ENCODE results near the gene CDK8.

CDK8 gene

DNA sequence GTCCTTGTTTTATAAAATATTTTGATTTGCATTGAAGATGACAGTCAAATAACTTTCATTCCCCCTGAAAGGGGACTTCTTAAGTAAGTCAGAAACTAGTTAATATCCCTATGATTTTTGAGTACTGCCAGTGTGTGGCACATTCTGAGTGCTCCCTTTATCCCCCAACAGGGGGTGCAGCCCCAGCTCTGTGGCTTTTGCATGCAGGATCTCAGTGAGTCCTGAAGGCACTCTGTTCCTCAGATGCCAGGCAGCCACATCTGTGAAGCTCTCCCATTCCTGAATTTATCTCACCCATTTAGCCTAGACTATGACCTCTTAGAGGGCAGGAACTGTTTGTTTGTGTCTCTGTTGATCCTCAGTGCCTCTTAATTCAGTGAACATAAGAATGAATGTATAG, 123.1 kb downstream of the CDK8 start:
- TF ChIP-seq, protein P1, sequence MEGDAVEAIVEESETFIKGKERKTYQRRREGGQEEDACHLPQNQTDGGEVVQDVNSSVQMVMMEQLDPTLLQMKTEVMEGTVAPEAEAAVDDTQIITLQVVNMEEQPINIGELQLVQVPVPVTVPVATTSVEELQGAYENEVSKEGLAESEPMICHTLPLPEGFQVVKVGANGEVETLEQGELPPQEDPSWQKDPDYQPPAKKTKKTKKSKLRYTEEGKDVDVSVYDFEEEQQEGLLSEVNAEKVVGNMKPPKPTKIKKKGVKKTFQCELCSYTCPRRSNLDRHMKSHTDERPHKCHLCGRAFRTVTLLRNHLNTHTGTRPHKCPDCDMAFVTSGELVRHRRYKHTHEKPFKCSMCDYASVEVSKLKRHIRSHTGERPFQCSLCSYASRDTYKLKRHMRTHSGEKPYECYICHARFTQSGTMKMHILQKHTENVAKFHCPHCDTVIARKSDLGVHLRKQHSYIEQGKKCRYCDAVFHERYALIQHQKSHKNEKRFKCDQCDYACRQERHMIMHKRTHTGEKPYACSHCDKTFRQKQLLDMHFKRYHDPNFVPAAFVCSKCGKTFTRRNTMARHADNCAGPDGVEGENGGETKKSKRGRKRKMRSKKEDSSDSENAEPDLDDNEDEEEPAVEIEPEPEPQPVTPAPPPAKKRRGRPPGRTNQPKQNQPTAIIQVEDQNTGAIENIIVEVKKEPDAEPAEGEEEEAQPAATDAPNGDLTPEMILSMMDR (IDR thresholded peaks at IDR 0.05; ENCODE audit: insufficient read depth, low read depth, low read length, missing control alignments), result peak; percentile 30

GRCh38 chr13:26378116-26378515, 124.2 kb downstream of the CDK8 start:
- DNase-seq (ENCODE audit: low read depth), result no peak
- no peak overlapping the region for H3K4me3 ChIP-seq (ENCODE audit: low read depth, low read length)
- TF ChIP-seq, protein P1 (IDR thresholded peaks at IDR 0.05; ENCODE audit: insufficient read depth, low read depth, low read length, missing control alignments), result no peak

More for the DNA sequence above, 123.1 kb downstream of the CDK8 start:
- peak; percentile 19 for DNase-seq (ENCODE audit: low read depth)
- no peak overlapping the region for H3K4me3 ChIP-seq (ENCODE audit: low read depth, low read length)

GRCh38 chr13:26379831-26380230, 125.9 kb downstream of the CDK8 start:
- TF ChIP-seq, protein P1 (IDR thresholded peaks at IDR 0.05; ENCODE audit: insufficient read depth, low read depth, low read length, missing control alignments), result no peak
- no peak overlapping the region for H3K4me3 ChIP-seq (ENCODE audit: low read depth, low read length)
- DNase-seq (ENCODE audit: low read depth), result no peak

- H3K4me3 ChIP-seq (ENCODE audit: low read depth, low read length), result no peak overlapping the region
- TF ChIP-seq, protein P1 (IDR thresholded peaks at IDR 0.05; ENCODE audit: insufficient read depth, low read depth, low read length, missing control alignments), result no peak
- no peak for DNase-seq (ENCODE audit: low read depth)
Observed at GRCh38 chr13:26380930-26381329, 127.0 kb downstream of the CDK8 start.

DNA sequence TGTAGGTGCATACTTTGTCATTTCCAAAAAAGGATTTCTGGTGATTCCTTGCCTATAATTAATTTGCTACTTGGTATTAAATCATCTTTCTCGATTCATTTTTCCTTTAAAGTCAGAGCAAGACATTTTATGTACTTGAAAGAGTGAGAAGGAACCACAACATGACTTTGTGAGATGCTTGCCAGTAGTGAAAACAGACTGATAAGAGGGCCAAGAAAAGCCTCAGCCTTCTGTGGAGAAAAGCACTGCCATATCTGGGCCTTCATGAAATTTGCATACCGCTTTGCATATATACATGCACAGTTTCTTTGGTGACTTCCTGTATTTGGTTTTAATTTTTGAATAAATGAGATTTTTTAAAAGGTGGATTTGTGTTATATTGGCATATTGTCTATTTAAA, 128.4 kb downstream of the CDK8 start:
- TF ChIP-seq, protein P1 (IDR thresholded peaks at IDR 0.05; ENCODE audit: insufficient read depth, low read depth, low read length, missing control alignments), result no peak
- DNase-seq (ENCODE audit: low read depth), result no peak
- H3K4me3 ChIP-seq (ENCODE audit: low read depth, low read length), result no peak overlapping the region

DNA sequence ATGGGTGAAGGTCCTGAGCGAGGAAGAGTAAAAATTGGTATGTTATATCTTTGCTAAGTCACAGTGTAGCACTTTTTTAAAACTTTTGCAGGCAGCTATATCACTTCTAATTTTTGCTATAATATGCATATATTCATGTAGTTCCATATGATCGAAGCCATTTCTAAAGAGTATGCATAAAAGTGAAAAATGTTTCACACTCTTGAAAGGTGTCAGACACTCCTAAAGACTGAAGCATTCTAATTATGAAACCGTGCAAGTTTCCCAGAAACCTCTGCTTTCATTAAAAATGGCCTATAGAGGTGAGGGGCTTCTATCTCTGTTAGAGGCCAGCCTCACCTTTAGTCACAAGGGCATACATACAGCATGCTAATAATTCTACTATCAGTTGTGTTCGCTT, 128.9 kb downstream of the CDK8 start:
- TF ChIP-seq, protein P1 (IDR thresholded peaks at IDR 0.05; ENCODE audit: insufficient read depth, low read depth, low read length, missing control alignments), result no peak
- H3K4me3 ChIP-seq (ENCODE audit: low read depth, low read length), result no peak overlapping the region
- no peak for DNase-seq (ENCODE audit: low read depth)

GRCh38 chr13:26384587-26384986, 130.7 kb downstream of the CDK8 start:
- H3K4me3 ChIP-seq (ENCODE audit: low read depth, low read length), result no peak overlapping the region
- TF ChIP-seq, protein P1 (IDR thresholded peaks at IDR 0.05; ENCODE audit: insufficient read depth, low read depth, low read length, missing control alignments), result no peak
- no peak for DNase-seq (ENCODE audit: low read depth)

All from GM12865 (cell line).